VCaP (cell line): ENCODE data around the gene TMSB4Y.

Experiments used
- H3K27ac ChIP-seq: fragments of 450-650 bp; 2 replicates; pipeline ENCODE4 v1.5.1; 2017
- CTCF ChIP-seq: fragments of 450-650 bp; conservative IDR thresholded peaks from 2 replicates; pipeline ENCODE4 v1.5.1; 2017; ENCODE audit warnings: mild to moderate bottlenecking, moderate library complexity

The TMSB4Y gene

GRCh38 chrY:13703568-13703968 lies at the start of gene TMSB4Y:
Gene TMSB4Y (plus strand): TSS chrY:13703899.
- no peak for TF ChIP-seq CTCF
- peak within 1 kb of the TSS; percentile 96 for H3K27ac ChIP-seq

DNA sequence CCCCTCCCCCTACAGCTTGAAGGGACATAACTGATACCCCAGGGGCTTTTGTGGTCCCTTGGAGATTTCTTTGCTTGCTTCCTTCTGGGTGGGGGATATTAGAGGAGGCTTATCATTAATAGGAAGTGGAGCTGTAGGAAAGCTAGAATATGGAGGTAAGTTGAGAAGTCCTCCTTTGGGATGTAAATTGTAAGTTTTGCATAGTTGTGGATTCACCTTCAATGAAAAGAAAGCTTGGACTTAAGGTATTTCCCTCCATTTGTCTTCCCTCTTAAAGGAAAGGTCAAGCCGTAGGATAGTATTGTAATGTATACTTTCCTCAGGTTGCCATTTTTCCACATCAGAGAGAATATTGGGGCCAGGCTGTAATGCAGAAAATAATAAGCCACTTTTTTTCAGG lies 39.5 kb upstream of the TMSB4Y start:
- TF ChIP-seq CTCF = no peak
- no peak overlapping the region for H3K27ac ChIP-seq

DNA sequence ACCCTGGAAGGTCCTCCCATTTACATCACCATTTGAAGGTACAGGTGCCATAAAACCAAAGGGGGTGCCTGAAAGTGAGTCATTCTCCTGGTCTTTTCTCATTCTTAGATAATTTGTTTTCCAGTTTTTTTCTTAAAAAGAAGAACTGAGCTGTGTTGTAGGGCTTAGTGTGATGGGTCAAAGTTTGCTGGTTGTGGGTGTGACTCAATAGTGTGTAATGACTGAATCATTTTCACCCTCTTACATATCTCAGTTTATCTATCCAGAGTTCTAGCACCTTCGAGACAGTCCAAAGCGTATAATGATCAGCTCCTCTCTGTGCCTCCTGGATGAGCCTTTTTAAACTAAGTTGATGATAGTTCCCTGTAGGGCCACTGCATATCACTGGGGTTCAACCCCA lies 32.6 kb upstream of the TMSB4Y start:
- no peak for TF ChIP-seq CTCF
- no peak overlapping the region for H3K27ac ChIP-seq

- no peak overlapping the region for H3K27ac ChIP-seq
- no peak for TF ChIP-seq CTCF
These were observed 1.4 kb upstream of the TMSB4Y start for GRCh38 chrY:13702276-13702675.

DNA sequence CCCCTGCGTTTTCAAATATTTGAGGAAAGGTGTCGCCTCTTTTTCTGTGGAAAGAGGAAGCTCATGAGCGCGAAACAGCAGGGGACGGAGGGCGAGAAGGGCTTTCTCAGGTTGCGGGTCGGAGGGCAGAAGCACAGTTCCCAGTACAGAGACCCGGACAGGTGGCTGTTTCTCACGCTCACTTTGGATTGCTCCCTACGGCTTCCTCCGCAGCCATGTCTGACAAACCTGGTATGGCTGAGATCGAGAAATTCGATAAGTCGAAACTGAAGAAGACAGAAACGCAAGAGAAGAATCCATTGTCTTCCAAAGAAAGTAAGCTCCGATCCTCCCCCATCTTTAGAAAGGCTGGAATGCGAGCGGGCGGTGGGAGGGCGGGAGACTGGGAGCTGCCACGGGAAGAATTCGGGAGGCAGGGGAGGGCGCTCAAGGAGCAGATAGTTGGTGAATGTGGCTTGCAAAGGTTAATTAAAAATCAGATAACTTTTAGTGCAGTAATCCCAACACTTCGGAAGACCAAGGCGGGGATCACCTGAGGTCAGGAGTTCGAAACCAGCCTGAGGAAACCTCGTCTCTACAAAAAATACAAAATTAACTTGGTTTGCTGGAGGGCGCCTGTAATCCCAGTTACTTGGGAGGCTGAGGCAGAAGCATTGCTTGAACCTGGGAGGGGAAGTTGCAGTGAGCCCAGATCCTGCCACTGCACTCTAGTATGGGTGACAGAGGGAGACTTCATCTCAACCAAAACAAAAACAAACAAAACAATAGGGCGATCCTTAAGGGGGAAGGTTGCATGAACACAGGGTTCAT lies 627 bp downstream of the TMSB4Y start:
- H3K27ac ChIP-seq = peak overlapping the region; percentile 96
- no peak for TF ChIP-seq CTCF

DNA sequence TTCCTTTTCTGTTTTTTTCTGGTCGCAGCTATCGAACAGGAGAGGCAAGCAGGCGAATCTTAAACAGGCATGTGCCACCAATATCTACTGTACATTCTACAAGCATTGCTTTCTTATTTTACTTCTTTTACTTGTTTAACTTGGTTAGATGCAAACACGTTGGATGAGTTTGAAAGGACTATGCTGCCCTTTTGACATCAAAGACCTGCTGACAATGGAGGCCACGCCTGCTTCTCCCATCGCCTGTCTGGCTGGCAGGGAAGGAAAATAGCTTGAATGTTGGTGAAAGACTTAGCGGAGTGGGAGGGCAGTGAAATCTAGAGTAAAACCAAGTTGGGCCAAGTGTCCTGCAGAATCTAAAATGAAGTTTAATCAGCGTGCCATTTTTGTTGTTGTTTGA lies 1.5 kb downstream of the TMSB4Y start:
- peak overlapping the region; percentile 96 for H3K27ac ChIP-seq
- TF ChIP-seq CTCF = no peak

GRCh38 chrY:13708038-13708437 lies 4.3 kb downstream of the TMSB4Y start:
- no peak overlapping the region for H3K27ac ChIP-seq
- no peak for TF ChIP-seq CTCF
